AG10803 (cell line): ENCODE data around the gene ACR.
"Not testable (repeated sequence)": the region's sequence is repeated elsewhere in the genome, so short reads cannot be mapped to it uniquely, and the experiment has no call there.

ENCODE experiments used
- DNase-seq: peaks from one replicate; pipeline ENCODE4 v3.0.0; 2010; ENCODE audit warnings: low read depth
- H3K4me3 ChIP-seq: 2 replicates; pipeline ENCODE4 v1.5.1; 2011; ENCODE audit warnings: mild to moderate bottlenecking, low read length, control low read depth
- CTCF ChIP-seq: conservative IDR thresholded peaks from 2 replicates; pipeline ENCODE4 v1.5.1; 2011; ENCODE audit warnings: mild to moderate bottlenecking, low read length, control low read depth, inconsistent platforms

The ACR gene

DNA sequence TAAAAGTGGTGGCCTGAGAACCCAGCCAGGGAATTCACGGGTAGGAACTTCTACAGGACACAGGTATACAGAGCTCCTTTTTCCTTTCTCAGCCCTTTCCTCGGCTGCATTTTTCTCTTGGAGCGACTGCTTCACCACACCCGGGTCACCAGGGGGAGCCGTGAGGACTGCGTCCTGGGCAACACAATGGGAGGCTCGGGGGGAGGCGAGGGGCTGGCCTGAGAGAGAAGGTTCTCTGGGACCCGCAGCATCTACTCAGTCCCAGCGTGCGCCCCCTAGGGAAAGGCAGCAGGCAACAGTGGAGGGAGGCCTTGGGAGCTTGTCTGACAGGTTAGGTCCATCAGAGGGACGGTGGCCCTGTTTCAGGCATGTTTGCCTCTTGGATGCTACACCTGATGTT, 37.1 kb downstream of the ACR start:
- DNase-seq: peak; percentile 19
- peak; percentile 45 for TF ChIP-seq CTCF
- H3K4me3 ChIP-seq: not testable (repeated sequence)

DNA sequence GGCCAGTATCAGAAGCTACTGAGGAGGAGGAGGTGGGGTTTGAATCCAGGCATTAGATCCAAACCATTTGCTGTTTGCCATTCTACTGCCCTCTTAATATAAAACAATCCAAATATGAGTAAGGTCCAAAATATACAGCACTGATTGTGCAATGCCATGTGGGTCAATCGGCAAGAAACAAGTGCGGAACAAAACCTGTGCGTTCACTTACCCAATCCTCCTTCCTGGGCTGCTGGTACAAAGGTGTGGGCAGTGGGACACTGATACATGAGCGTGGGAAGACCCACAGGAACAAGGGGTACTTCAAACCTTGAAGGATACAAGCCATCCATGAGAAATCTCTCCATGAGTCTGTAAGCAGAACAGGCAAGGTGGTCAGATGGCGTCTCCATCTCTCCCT, 39.6 kb downstream of the ACR start:
- not testable (repeated sequence) for DNase-seq, H3K4me3 ChIP-seq

- not testable (repeated sequence) for DNase-seq, H3K4me3 ChIP-seq
Observed at GRCh38 chr22:50780244-50780643, 42.2 kb downstream of the ACR start.

GRCh38 chr22:50782253-50782652, 44.2 kb downstream of the ACR start:
- peak overlapping the region; percentile 33; the same call in 1 of the 2 replicates for H3K4me3 ChIP-seq
- DNase-seq: not testable (repeated sequence)

DNA sequence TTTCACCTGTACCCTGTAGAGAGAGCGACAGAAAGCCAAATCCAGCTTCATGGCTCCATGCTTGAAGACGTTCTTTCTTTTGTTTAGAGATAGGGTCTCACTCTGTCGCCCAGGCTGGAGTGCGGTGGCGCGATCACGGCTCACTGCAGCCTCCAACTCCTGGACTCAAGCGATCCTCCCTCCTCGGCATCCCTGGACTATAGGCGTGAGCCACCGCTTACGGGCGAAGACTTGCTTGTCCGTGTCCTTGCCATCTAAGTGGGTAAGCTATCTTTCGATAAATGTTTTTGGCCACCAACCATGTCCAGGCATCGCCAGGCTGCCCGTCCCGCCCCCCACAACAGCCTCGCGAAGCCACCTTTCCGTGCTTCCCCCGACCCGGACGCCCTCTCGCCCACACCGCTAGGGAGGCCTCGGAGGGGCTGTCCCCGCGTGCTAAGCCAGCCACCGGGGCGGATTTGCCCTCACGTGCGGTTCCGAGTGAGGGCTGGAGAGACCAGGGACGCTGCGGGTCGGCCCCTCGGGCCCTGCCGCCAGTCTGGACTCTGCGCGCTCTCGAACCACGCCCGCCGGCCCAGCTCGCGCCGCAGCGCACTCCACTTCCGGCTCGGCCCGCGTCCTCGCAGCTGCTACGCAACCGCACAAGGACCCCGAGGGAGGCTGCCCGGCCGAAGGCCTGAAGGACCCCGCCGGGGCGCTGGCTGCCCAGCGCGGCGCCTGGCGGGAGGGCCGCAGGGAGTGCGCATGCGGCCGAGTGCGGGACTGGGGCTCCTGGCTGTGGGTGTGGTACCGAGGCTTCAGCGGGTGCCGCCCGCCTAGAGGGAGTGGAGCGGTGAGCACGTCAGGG, 45.3 kb downstream of the ACR start, which contains the start of gene RABL2B:
RABL2B (minus strand) TSS at position 604 of the 847 bp plus-strand sequence. CDS start 1,342 bp downstream, outside the sequence.
- peak within 1 kb of the TSS; percentile 64 for H3K4me3 ChIP-seq
- DNase-seq: peak; percentile 85

GRCh38 chr22:50783880-50784276, 45.9 kb downstream of the ACR start:
- not testable (repeated sequence) for DNase-seq
- H3K4me3 ChIP-seq: peak overlapping the region; percentile 63

DNA sequence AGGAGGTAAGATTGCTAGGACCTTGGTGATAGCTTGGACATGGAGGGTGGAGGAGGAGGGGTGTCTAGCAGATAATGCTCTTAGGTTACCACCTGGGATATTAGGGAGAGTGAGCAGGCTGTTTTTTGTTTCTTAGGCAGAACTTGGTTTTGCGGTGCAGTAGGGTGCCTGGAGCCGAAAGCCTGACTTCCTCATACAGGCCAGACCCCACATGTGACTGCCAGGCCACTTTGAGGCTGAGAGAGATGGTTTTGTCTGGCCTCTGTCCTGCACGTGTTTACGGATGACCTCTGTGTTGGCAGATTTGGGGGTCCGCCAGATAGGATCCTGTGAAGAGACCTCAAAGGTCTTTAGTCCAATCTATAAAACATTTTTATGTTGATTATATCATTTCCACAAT, 47.3 kb downstream of the ACR start:
- not testable (repeated sequence) for H3K4me3 ChIP-seq, DNase-seq

GRCh38 chr22:50786936-50787335, 48.9 kb downstream of the ACR start:
- H3K4me3 ChIP-seq, DNase-seq: not testable (repeated sequence)
